HEK293T (cell line): ENCODE results near the gene ATP1B1.

ENCODE experiments used
- CTCF ChIA-PET: fragments of 350-600 bp; formaldehyde crosslinking; extraction: SDS; loops from one replicate; lab custom pipeline; 2021; ENCODE audit warnings: antibody characterized with exemption, inconsistent platforms; lab: Yijun Ruan, JAX
- POLR2A ChIA-PET: fragments of 350-600 bp; formaldehyde crosslinking; extraction: SDS; loops from one replicate; lab custom pipeline; 2020; ENCODE audit warnings: antibody characterized with exemption, inconsistent platforms; lab: Yijun Ruan, JAX
- DNase-seq: peaks from one replicate; pipeline ENCODE4 v3.0.0; 2012; ENCODE audit warnings: mixed read lengths; ENCODE audit errors: extremely low spot score
- ARNT ChIP-seq: fragments of 450-650 bp; IDR thresholded peaks from 2 replicates; pipeline ENCODE4 v1.6.1; 2017; ENCODE audit warnings: mild to moderate bottlenecking
- BHLHE40 ChIP-seq: fragments of 450-650 bp; IDR thresholded peaks from 2 replicates; pipeline ENCODE4 v1.6.1; 2016; ENCODE audit warnings: mild to moderate bottlenecking, moderate library complexity, borderline replicate concordance
- CTBP1 ChIP-seq: fragments of 450-650 bp; IDR thresholded peaks from 2 replicates; pipeline ENCODE4 v1.6.1; 2016; ENCODE audit warnings: borderline replicate concordance
- ELF4 ChIP-seq: fragments of 450-650 bp; IDR thresholded peaks from 2 replicates; pipeline ENCODE4 v1.6.1; 2017; ENCODE audit warnings: antibody characterized with exemption
- FOXA1 ChIP-seq: fragments of 450-650 bp; IDR thresholded peaks from 2 replicates; pipeline ENCODE4 v1.6.1; 2016; ENCODE audit warnings: mild to moderate bottlenecking
- FOXK2 ChIP-seq: fragments of 450-650 bp; IDR thresholded peaks from 2 replicates; pipeline ENCODE4 v1.6.1; 2016; ENCODE audit warnings: mild to moderate bottlenecking
- FOXM1 ChIP-seq: fragments of 450-650 bp; IDR thresholded peaks from 2 replicates; pipeline ENCODE4 v1.6.1; 2017; ENCODE audit warnings: mild to moderate bottlenecking, borderline replicate concordance
- HDGF ChIP-seq: fragments of 450-650 bp; IDR thresholded peaks from 2 replicates; pipeline ENCODE4 v1.6.1; 2017; ENCODE audit warnings: antibody characterized with exemption, borderline replicate concordance
- L3MBTL2 ChIP-seq: fragments of 450-650 bp; conservative IDR thresholded peaks from 2 replicates; pipeline ENCODE4 v1.6.1; 2016; ENCODE audit warnings: mild to moderate bottlenecking
- LEF1 ChIP-seq: fragments of 450-650 bp; IDR thresholded peaks from 2 replicates; pipeline ENCODE4 v1.6.1; 2017; ENCODE audit warnings: mild to moderate bottlenecking, borderline replicate concordance
- NFRKB ChIP-seq: fragments of 450-650 bp; IDR thresholded peaks from 2 replicates; pipeline ENCODE4 v1.6.1; 2016; ENCODE audit warnings: mild to moderate bottlenecking, moderate library complexity
- SP1 ChIP-seq: fragments of 450-650 bp; IDR thresholded peaks from 2 replicates; pipeline ENCODE4 v1.6.1; 2017
- SUZ12 ChIP-seq: fragments of 450-650 bp; IDR thresholded peaks from 2 replicates; pipeline ENCODE4 v1.6.1; 2016; ENCODE audit warnings: mild to moderate bottlenecking
- TARDBP ChIP-seq: fragments of 450-650 bp; IDR thresholded peaks from 2 replicates; pipeline ENCODE4 v1.6.1; 2016
- ZNF384 ChIP-seq: fragments of 450-650 bp; IDR thresholded peaks from 2 replicates; pipeline ENCODE4 v1.6.1; 2016
- TF ChIP-seq, protein P1 (sequence below): fragments of 450-650 bp; IDR thresholded peaks from 2 replicates; pipeline ENCODE4 v1.6.1; 2016

The ATP1B1 gene

DNA sequence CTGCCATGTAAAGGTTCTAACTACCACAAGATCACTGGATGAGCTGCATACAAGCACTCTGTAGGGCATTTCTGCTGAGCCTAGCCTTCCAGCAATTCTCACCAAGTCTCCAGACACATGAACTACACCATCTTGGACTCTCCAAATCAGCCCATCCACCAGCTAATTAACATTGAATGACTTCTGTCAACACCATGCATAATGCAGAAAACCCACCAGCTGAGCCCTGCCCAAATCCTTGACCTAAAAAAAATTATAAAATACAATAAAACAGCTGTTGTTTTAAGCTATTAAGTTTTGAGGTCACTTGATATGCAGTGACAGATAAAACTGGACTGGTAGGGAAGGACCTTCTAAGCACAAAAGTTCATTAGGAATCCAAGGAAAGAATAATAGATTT lies 44.3 kb upstream of the ATP1B1 start:
- ChIA-PET POLR2A (no interaction called here), CTCF (no interaction called here)
- no peak for TF ChIP-seq SUZ12
- no peak for TF ChIP-seq L3MBTL2
- no peak for TF ChIP-seq LEF1
- TF ChIP-seq FOXK2 = no peak
- no peak for TF ChIP-seq BHLHE40
- no peak for TF ChIP-seq FOXM1
- no peak for TF ChIP-seq HDGF
- TF ChIP-seq TARDBP = no peak
- TF ChIP-seq FOXA1 = no peak
- TF ChIP-seq ELF4 = no peak
- TF ChIP-seq ZNF384 = no peak
- TF ChIP-seq SP1 = no peak
- TF ChIP-seq CTBP1 = no peak
- no peak for DNase-seq

GRCh38 chr1:169064103-169064502 lies 42.4 kb upstream of the ATP1B1 start:
- POLR2A ChIA-PET = no interaction called here
- CTCF ChIA-PET = no interaction called here
- no peak for DNase-seq

DNA sequence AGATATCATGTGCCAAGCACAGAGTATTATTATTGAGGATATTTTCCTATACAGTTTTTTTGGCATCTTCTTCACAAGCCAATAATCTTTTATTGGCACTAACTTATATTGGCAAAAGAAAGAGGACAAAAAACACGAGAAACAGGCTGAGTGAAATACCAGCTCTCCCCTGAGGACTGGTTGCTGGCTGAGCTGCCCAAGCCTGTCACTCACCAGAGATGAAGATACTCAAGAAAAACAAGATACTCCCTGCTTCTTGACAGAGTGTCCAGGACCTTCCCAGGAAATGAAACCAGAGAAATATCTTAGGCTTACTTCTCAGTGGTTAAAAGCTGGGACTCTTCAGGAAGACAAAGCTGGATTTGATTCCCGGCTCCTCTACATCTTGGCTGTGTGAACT lies 35.9 kb upstream of the ATP1B1 start:
- no peak for TF ChIP-seq NFRKB
- no peak for TF ChIP-seq CTBP1
- no peak for TF ChIP-seq LEF1
- no peak for TF ChIP-seq FOXM1
- TF ChIP-seq FOXK2 = no peak
- TF ChIP-seq ELF4 = no peak
- no peak for TF ChIP-seq SP1
- no peak for TF ChIP-seq TARDBP
- TF ChIP-seq SUZ12 = no peak
- TF ChIP-seq ZNF384 = no peak
- no peak for TF ChIP-seq FOXA1
- TF ChIP-seq ARNT = no peak
- TF ChIP-seq L3MBTL2 = no peak
- TF ChIP-seq, protein P1, sequence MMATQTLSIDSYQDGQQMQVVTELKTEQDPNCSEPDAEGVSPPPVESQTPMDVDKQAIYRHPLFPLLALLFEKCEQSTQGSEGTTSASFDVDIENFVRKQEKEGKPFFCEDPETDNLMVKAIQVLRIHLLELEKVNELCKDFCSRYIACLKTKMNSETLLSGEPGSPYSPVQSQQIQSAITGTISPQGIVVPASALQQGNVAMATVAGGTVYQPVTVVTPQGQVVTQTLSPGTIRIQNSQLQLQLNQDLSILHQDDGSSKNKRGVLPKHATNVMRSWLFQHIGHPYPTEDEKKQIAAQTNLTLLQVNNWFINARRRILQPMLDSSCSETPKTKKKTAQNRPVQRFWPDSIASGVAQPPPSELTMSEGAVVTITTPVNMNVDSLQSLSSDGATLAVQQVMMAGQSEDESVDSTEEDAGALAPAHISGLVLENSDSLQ = no peak
- no peak for TF ChIP-seq HDGF
- CTCF ChIA-PET = no interaction called here
- DNase-seq = no peak
- POLR2A ChIA-PET = no interaction called here

More at GRCh38 chr1:169064103-169064502, 42.4 kb upstream of the ATP1B1 start:
- no peak for TF ChIP-seq ARNT
- TF ChIP-seq FOXM1 = no peak
- no peak for TF ChIP-seq TARDBP
- no peak for TF ChIP-seq FOXA1
- TF ChIP-seq FOXK2 = no peak
- no peak for TF ChIP-seq HDGF
- TF ChIP-seq ZNF384 = no peak
- TF ChIP-seq SP1 = no peak
- no peak for TF ChIP-seq CTBP1
- TF ChIP-seq ELF4 = no peak
- no peak for TF ChIP-seq SUZ12
- no peak for TF ChIP-seq BHLHE40
- TF ChIP-seq NFRKB = no peak
- TF ChIP-seq, protein P1 = no peak
- no peak for TF ChIP-seq L3MBTL2
- no peak for TF ChIP-seq LEF1

GRCh38 chr1:169070958-169071357 lies 35.5 kb upstream of the ATP1B1 start:
- no peak for TF ChIP-seq ARNT
- TF ChIP-seq FOXM1 = no peak
- no peak for TF ChIP-seq ELF4
- no peak for DNase-seq
- POLR2A ChIA-PET = no interaction called here
- CTCF ChIA-PET = no interaction called here

- ChIA-PET CTCF (no interaction called here), POLR2A (no interaction called here)
- no peak for DNase-seq
- no peak for TF ChIP-seq ELF4
- TF ChIP-seq SUZ12 = no peak
- TF ChIP-seq BHLHE40 = no peak
- no peak for TF ChIP-seq NFRKB
- no peak for TF ChIP-seq L3MBTL2
- TF ChIP-seq CTBP1 = no peak
- TF ChIP-seq TARDBP = no peak
- no peak for TF ChIP-seq LEF1
- TF ChIP-seq FOXA1 = no peak
- TF ChIP-seq ZNF384 = no peak
- no peak for TF ChIP-seq SP1
Observed at GRCh38 chr1:169072945-169073725, 33.4 kb upstream of the ATP1B1 start.

GRCh38 chr1:169078163-169078883 lies 28.2 kb upstream of the ATP1B1 start:
- TF ChIP-seq ZNF384 = no peak
- TF ChIP-seq HDGF = no peak
- TF ChIP-seq TARDBP = no peak
- TF ChIP-seq SUZ12 = no peak
- no peak for TF ChIP-seq ARNT
- no peak for TF ChIP-seq FOXK2
- TF ChIP-seq FOXA1 = no peak
- TF ChIP-seq, protein P1 = no peak
- TF ChIP-seq L3MBTL2 = no peak
- TF ChIP-seq CTBP1 = no peak
- TF ChIP-seq FOXM1 = no peak
- no peak for TF ChIP-seq NFRKB
- no peak for TF ChIP-seq LEF1
- no peak for TF ChIP-seq BHLHE40
- CTCF ChIA-PET = no interaction called here
- POLR2A ChIA-PET = no interaction called here
- no peak for DNase-seq
